Stomach (tissue), 4 donors: ENCODE results near the gene CFAP68.

Experiments used
- CTCF ChIP-seq, 7 experiments: fragments of 450-650 bp in 4 of 7; fragments of 200-600 bp in 3 of 7; sonication (generic) in 3 of 7; IDR thresholded peaks; one replicate each; pipeline ENCODE4 v1.5.1; 2016 to 2019; ENCODE audit warnings: antibody characterized with exemption in 7 of 7, control low read depth in 2 of 7, mild to moderate bottlenecking in 1 of 7
- EP300 ChIP-seq: sonication (generic); formaldehyde crosslinking; IDR thresholded peaks from one replicate; pipeline ENCODE4 v1.6.1; 2017; ENCODE audit warnings: antibody characterized with exemption
- POLR2A ChIP-seq, 4 donors: fragments of 450-650 bp; IDR thresholded peaks; one replicate each; pipeline ENCODE4 v1.6.1; 2016; ENCODE audit warnings: antibody characterized with exemption in 4 of 4, control low read depth in 2 of 4, mild to moderate bottlenecking in 1 of 4, moderate library complexity in 1 of 4
- POLR2AphosphoS5 ChIP-seq, 3 donors: sonication (generic); formaldehyde crosslinking; IDR thresholded peaks; one replicate each; pipeline ENCODE4 v1.6.1; 2016; ENCODE audit warnings: antibody characterized with exemption in 3 of 3

GRCh38 chr11:111840143-111840542, 39.2 kb upstream of the CFAP68 start:
- TF ChIP-seq POLR2A (IDR thresholded peaks at IDR 0.05): no peak
- no peak for TF ChIP-seq CTCF (IDR thresholded peaks at IDR 0.05)
- no peak for TF ChIP-seq EP300
- TF ChIP-seq POLR2AphosphoS5 (IDR thresholded peaks at IDR 0.05): no peak
